Measurements from ENCODE around the gene MYO9B.

Gene MYO9B, protein sequence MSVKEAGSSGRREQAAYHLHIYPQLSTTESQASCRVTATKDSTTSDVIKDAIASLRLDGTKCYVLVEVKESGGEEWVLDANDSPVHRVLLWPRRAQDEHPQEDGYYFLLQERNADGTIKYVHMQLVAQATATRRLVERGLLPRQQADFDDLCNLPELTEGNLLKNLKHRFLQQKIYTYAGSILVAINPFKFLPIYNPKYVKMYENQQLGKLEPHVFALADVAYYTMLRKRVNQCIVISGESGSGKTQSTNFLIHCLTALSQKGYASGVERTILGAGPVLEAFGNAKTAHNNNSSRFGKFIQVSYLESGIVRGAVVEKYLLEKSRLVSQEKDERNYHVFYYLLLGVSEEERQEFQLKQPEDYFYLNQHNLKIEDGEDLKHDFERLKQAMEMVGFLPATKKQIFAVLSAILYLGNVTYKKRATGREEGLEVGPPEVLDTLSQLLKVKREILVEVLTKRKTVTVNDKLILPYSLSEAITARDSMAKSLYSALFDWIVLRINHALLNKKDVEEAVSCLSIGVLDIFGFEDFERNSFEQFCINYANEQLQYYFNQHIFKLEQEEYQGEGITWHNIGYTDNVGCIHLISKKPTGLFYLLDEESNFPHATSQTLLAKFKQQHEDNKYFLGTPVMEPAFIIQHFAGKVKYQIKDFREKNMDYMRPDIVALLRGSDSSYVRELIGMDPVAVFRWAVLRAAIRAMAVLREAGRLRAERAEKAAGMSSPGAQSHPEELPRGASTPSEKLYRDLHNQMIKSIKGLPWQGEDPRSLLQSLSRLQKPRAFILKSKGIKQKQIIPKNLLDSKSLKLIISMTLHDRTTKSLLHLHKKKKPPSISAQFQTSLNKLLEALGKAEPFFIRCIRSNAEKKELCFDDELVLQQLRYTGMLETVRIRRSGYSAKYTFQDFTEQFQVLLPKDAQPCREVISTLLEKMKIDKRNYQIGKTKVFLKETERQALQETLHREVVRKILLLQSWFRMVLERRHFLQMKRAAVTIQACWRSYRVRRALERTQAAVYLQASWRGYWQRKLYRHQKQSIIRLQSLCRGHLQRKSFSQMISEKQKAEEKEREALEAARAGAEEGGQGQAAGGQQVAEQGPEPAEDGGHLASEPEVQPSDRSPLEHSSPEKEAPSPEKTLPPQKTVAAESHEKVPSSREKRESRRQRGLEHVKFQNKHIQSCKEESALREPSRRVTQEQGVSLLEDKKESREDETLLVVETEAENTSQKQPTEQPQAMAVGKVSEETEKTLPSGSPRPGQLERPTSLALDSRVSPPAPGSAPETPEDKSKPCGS (N-terminal part only)

DNA sequence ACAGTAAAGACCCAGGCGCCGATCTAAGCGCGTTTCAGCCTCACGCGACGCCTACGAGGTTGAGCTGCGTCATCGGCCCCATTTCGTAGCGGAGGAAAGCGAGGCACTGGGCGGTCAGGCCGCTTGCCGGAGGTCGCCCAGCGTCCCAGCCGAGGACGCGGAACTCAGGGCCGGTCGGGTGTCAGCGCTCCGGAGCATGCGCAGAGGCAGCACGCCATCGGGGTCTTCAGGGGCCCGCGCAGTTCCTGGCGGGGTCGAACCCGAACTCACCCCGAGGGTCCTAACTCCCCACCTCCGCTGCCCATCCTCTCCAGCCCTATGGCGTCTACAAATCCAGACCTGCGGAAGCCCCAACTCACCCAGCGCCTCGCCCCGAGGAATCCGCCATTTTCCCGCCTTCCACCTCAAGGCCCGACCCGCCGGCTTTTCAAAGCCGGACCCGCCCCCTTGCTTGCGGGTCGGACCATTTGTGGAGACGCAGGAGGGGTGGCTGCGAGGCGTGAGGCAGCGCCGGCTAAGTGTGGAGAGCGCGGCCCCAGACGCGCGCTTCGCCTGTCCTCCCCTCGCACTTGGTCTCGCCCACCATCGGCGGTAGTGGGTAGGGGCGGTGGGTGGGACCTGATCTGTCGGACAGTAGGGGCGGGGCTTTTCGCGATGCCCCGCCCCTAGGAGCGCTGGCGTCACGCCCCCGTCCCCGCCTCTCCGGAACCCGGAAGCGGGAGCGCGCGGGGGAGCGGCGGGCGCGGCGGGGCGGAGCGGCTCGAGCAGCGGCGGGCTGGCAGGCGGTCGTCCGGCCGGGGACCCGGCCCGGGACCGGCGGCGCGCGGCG, at the start of gene MYO9B, which contains the start of gene HAUS8:
TSS of gene MYO9B (plus strand) at position 743 of the 829 bp plus-strand sequence. CDS start 25,941 bp downstream, outside the sequence.
TSS of gene HAUS8 (minus strand) at position 418 of the 829 bp plus-strand sequence. CDS start at position 388, 30 bp downstream.
- peaks cover 12% of the 10 kb centered on the region for H3K4me1 ChIP-seq (ENCODE audit: control insufficient read depth, insufficient read depth, low read length)
- peak within 1 kb of the TSS; percentile 89 for H3K4me3 ChIP-seq (ENCODE audit: low read depth, low read length)
- peak within 1 kb of the TSS; percentile 85 for H3K9ac ChIP-seq (ENCODE audit: low read depth, low read length)
- H3K9me3 ChIP-seq (ENCODE audit: control insufficient read depth, insufficient read depth, low read length): no peaks in the 10 kb centered on the region
- H3K27me3 ChIP-seq (ENCODE audit: control insufficient read depth, insufficient read depth, low read length): no peaks in the 10 kb centered on the region
- peaks cover 17% of the 10 kb centered on the region for H3K36me3 ChIP-seq (ENCODE audit: control insufficient read depth, insufficient read depth, low read length)

- Histone ChIP-seq H3K4me1 (ENCODE audit: control insufficient read depth, insufficient read depth, low read length) (peaks cover 4% of the 10 kb centered on the region), H3K9ac (ENCODE audit: low read depth, low read length) (peak overlapping the region; percentile 60), H3K27me3 (ENCODE audit: control insufficient read depth, insufficient read depth, low read length) (no peaks in the 10 kb centered on the region), H3K4me3 (ENCODE audit: low read depth, low read length) (peak overlapping the region; percentile 89), H3K9me3 (ENCODE audit: control insufficient read depth, insufficient read depth, low read length) (no peaks in the 10 kb centered on the region), H3K36me3 (ENCODE audit: control insufficient read depth, insufficient read depth, low read length) (no peaks in the 10 kb centered on the region)
Measured at GRCh38 chr19:17025991-17026658, 49.5 kb upstream of the MYO9B start.

DNA sequence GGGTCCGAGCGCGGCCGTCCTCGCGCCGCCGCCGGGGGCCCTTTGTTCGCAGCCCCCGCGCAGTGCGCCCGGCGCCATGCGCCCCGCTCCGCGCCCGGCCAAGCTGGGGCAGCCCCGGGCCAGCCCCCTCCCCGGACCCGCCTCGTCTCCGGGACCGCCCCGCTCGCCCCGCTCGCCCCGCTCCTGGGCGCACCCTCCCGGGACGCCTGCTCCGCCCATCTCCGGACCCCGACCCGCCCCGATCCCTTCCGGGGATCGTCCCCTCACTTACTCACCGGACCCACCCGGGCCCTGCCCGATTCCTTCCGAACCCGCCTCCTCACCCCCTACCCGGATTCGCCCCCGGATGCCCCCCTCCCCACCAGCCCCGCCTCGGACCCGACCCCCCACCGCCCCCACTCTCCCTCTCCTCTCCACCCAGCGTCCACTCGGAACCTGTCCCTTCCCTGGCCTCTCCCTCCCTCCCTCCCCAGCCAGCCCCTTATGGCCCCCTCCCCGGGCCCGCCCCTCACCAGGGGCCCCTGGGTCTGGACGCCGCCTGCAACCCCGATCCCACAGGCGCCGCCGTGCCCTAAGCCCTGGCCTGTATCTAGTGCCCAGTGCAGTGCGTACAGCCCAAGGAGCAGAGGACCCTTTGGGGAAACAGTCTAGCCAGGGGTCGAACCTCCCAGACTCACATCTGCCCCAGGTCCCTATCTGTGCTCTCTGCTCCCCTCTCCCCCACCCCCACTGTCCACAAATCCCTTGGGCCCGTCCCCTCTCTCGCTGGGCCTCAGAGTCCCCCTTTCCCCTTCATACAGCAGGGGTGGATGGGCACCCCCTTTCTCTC, 48.7 kb upstream of the MYO9B start, which contains the start of gene CPAMD8:
TSS of gene CPAMD8 (minus strand) at position 105 of the 829 bp plus-strand sequence. CDS start 168 bp downstream, outside the sequence.
- H3K9me3 ChIP-seq (ENCODE audit: control insufficient read depth, insufficient read depth, low read length): no peaks in the 10 kb centered on the region
- H3K4me3 ChIP-seq (ENCODE audit: low read depth, low read length): peak within 1 kb of the TSS; percentile 89
- H3K27me3 ChIP-seq (ENCODE audit: control insufficient read depth, insufficient read depth, low read length): no peaks in the 10 kb centered on the region
- H3K4me1 ChIP-seq (ENCODE audit: control insufficient read depth, insufficient read depth, low read length): peaks cover 4% of the 10 kb centered on the region
- H3K36me3 ChIP-seq (ENCODE audit: control insufficient read depth, insufficient read depth, low read length): no peaks in the 10 kb centered on the region
- H3K9ac ChIP-seq (ENCODE audit: low read depth, low read length): peak within 1 kb of the TSS; percentile 60

- Histone ChIP-seq H3K36me3 (ENCODE audit: control insufficient read depth, insufficient read depth, low read length) (no peaks in the 10 kb centered on the region), H3K9me3 (ENCODE audit: control insufficient read depth, insufficient read depth, low read length) (no peaks in the 10 kb centered on the region), H3K27me3 (ENCODE audit: control insufficient read depth, insufficient read depth, low read length) (no peaks in the 10 kb centered on the region), H3K4me3 (ENCODE audit: low read depth, low read length) (peak overlapping the region; percentile 33), H3K9ac (ENCODE audit: low read depth, low read length) (no peak overlapping the region), H3K4me1 (ENCODE audit: control insufficient read depth, insufficient read depth, low read length) (peaks cover 4% of the 10 kb centered on the region)
Measured at GRCh38 chr19:17027535-17027975, 48.0 kb upstream of the MYO9B start.

GRCh38 chr19:17031741-17032140, 43.8 kb upstream of the MYO9B start:
- Histone ChIP-seq H3K9ac (ENCODE audit: low read depth, low read length) (no peak overlapping the region), H3K4me3 (ENCODE audit: low read depth, low read length) (no peak overlapping the region), H3K4me1 (ENCODE audit: control insufficient read depth, insufficient read depth, low read length) (no peaks in the 10 kb centered on the region), H3K9me3 (ENCODE audit: control insufficient read depth, insufficient read depth, low read length) (no peaks in the 10 kb centered on the region), H3K36me3 (ENCODE audit: control insufficient read depth, insufficient read depth, low read length) (no peaks in the 10 kb centered on the region), H3K27me3 (ENCODE audit: control insufficient read depth, insufficient read depth, low read length) (no peaks in the 10 kb centered on the region)

DNA sequence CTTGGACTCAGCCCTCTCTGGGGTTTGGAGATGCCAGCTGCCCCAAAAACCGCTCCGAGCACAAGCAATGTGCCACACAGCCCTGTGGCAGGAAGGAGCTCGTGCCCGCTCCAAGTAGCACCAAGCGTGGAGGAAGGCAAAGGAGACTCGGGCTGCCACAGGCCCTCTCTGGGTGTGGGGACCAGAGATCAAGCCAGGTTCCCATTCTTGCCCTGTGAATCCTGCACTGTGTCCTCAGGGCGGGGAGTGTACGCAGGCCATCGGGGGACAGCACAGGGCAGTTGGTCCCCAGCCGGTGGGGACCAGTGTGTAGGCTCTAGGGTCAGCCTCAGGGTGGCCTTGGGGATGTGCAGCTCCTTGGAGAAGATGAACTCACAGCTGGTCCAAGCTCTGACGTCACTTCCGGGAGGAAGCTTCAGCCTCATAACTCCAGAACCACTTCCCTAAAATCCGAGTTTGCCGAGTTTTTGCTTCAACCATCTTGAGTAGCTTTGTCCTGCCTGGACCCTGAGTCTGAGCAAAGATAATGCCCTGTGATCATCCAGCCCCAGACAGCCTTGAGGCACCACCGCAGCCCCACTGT, 39.6 kb upstream of the MYO9B start:
- Histone ChIP-seq H3K4me1 (ENCODE audit: control insufficient read depth, insufficient read depth, low read length) (no peaks in the 10 kb centered on the region), H3K9ac (ENCODE audit: low read depth, low read length) (no peak overlapping the region), H3K27me3 (ENCODE audit: control insufficient read depth, insufficient read depth, low read length) (no peaks in the 10 kb centered on the region), H3K4me3 (ENCODE audit: low read depth, low read length) (no peak overlapping the region), H3K9me3 (ENCODE audit: control insufficient read depth, insufficient read depth, low read length) (no peaks in the 10 kb centered on the region), H3K36me3 (ENCODE audit: control insufficient read depth, insufficient read depth, low read length) (no peaks in the 10 kb centered on the region)

- H3K4me3 ChIP-seq (ENCODE audit: low read depth, low read length): no peak overlapping the region
- no peak overlapping the region for H3K9ac ChIP-seq (ENCODE audit: low read depth, low read length)
- H3K36me3 ChIP-seq (ENCODE audit: control insufficient read depth, insufficient read depth, low read length): no peaks in the 10 kb centered on the region
- no peaks in the 10 kb centered on the region for H3K27me3 ChIP-seq (ENCODE audit: control insufficient read depth, insufficient read depth, low read length)
- no peaks in the 10 kb centered on the region for H3K9me3 ChIP-seq (ENCODE audit: control insufficient read depth, insufficient read depth, low read length)
- H3K4me1 ChIP-seq (ENCODE audit: control insufficient read depth, insufficient read depth, low read length): no peaks in the 10 kb centered on the region
Measured at GRCh38 chr19:17036640-17037039, 38.9 kb upstream of the MYO9B start.

GRCh38 chr19:17037184-17037583, 38.4 kb upstream of the MYO9B start:
- H3K9ac ChIP-seq (ENCODE audit: low read depth, low read length): no peak overlapping the region
- H3K9me3 ChIP-seq (ENCODE audit: control insufficient read depth, insufficient read depth, low read length): no peaks in the 10 kb centered on the region
- no peaks in the 10 kb centered on the region for H3K36me3 ChIP-seq (ENCODE audit: control insufficient read depth, insufficient read depth, low read length)
- H3K4me3 ChIP-seq (ENCODE audit: low read depth, low read length): no peak overlapping the region
- no peaks in the 10 kb centered on the region for H3K27me3 ChIP-seq (ENCODE audit: control insufficient read depth, insufficient read depth, low read length)
- no peaks in the 10 kb centered on the region for H3K4me1 ChIP-seq (ENCODE audit: control insufficient read depth, insufficient read depth, low read length)

GRCh38 chr19:17037966-17038500, 37.5 kb upstream of the MYO9B start:
- no peaks in the 10 kb centered on the region for H3K9me3 ChIP-seq (ENCODE audit: control insufficient read depth, insufficient read depth, low read length)
- no peak overlapping the region for H3K9ac ChIP-seq (ENCODE audit: low read depth, low read length)
- no peaks in the 10 kb centered on the region for H3K27me3 ChIP-seq (ENCODE audit: control insufficient read depth, insufficient read depth, low read length)
- no peak overlapping the region for H3K4me3 ChIP-seq (ENCODE audit: low read depth, low read length)
- no peaks in the 10 kb centered on the region for H3K4me1 ChIP-seq (ENCODE audit: control insufficient read depth, insufficient read depth, low read length)
- H3K36me3 ChIP-seq (ENCODE audit: control insufficient read depth, insufficient read depth, low read length): no peaks in the 10 kb centered on the region
